ENCODE results near the gene SDK1. TPM values are rescaled to one million over a fixed set of nuclear protein-coding genes. Genes with fewer than 3 reads are reported as not detected.
"Not testable (repeated sequence)": the region's sequence is repeated elsewhere in the genome, so short reads cannot be mapped to it uniquely, and the experiment has no call there.

The SDK1 gene
- polyA plus RNA-seq, 12 donors: 1.7 to 5.8 (median 2.8) TPM; not detected in 1

DNA sequence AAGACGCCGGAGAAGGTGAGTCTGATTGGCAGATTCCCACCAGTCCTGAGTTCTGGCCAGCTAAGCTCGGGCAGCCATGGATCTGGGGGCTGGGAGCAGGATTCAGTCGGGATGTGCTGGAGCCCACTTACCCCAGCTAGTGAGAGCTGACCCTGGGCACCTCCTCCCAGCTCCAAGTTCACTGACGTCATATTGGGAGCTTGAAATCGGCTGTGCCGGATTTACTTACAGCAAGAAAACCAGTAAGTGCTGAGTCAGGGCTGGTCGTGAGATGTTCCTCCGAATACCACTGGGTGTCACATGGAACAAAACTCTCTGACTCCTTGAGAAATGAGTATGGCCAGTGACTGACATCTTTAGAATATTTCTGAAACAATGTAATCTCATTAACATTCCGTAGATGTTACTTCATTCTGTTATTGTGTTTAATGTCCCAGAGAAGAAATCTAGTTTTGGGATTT, 621.2 kb downstream of the SDK1 start:
- DNase-seq: peak; percentile 54

GRCh38 chr7:3923307-3923918, 622.4 kb downstream of the SDK1 start:
- DNase-seq: no peak

GRCh38 chr7:3924277-3924676, 623.2 kb downstream of the SDK1 start:
- no peak for DNase-seq

- DNase-seq: peak; percentile 31
Observed at GRCh38 chr7:3927446-3928110, 626.5 kb downstream of the SDK1 start.

- DNase-seq: no peak
Observed at GRCh38 chr7:3928727-3929515, 627.9 kb downstream of the SDK1 start.

GRCh38 chr7:3931843-3932242, 630.8 kb downstream of the SDK1 start:
- no peak for DNase-seq

- no peak for DNase-seq
Observed at GRCh38 chr7:3937146-3937545, 636.1 kb downstream of the SDK1 start.

- DNase-seq: no peak
Observed at GRCh38 chr7:3937605-3938004, 636.6 kb downstream of the SDK1 start.

DNA sequence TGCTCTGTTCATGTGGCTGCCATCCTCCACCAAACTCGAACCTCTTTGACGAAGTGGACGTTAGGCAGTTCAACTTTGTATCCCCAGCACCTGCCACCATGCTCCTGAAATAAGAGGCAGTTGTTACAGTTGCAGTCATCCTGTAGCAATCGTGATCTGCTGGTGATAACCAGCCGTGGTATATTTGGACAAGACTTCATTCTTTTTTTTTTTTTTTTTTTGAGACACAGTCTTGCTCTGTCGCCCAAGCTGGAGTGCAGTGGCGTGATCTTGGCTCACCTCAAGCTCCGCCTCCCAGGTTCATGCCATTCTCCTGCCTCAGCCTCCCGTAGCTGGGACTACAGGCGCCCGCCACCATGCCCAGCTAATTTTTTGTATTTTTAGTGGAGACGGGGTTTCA, 640.7 kb downstream of the SDK1 start:
- not testable (repeated sequence) for DNase-seq

DNA sequence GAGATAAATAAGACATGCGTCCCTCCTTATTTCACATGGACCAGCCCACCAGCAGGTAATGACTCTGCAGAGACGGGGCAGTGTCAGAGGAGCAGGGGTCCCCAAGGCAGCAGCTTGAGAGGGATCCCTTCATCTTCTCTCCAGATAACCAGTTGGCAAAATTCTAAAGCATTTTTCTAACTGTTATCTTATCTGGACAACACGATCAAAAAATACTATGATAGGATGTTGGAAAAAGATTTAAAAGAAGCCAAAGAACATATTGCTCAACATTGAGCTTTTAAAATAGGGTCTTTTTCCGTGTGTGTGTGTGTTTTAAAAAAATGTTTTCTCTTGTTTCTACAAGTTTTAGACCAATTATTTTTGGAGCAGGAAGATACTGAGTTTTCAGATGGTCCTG, 641.2 kb downstream of the SDK1 start:
- no peak for DNase-seq

DNA sequence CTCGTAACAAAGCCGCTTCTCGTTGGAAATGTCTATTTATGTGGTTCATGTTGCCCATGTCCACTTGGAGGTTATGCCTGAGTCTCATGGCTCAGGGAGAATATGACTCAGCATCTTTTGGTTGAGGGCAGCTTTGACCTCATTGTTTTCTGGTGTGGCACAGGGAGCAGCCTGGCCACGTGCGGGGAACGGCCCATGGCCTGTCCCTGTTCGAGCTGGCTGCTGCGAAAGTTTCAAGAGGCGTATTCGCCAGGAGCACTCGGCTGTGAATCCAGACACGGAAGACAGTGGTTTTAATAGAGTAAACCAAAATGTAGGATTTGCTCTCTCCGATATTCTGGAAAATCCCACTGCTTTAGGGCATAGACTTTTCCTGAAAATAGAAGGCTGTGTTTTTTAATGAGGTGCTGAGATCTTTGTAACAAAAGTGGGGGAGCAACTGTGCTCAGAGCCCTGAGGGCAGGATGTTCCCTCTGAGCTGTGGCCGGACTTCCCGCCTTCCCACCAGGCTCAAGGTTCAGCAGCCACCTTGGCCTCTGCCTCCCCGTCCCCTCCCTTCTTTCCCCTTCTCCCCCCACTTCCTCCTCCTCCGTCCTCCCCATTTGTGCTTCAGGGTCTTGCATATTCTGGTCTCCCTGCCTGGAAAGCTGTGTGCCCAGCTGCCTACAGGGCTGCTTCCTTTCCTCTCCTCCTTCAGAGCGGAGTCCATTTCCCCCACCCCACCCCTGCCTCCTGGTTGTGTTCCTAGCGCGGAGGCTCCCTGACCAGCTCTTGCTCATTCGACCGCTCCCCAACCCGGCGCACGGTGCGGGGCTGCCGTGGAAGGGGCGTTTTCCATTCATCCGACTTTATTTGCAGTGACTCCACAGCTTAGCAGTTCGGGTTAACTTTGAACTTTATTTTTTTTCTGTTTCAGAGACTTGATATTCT, 642.0 kb downstream of the SDK1 start:
- no peak for DNase-seq

DNA sequence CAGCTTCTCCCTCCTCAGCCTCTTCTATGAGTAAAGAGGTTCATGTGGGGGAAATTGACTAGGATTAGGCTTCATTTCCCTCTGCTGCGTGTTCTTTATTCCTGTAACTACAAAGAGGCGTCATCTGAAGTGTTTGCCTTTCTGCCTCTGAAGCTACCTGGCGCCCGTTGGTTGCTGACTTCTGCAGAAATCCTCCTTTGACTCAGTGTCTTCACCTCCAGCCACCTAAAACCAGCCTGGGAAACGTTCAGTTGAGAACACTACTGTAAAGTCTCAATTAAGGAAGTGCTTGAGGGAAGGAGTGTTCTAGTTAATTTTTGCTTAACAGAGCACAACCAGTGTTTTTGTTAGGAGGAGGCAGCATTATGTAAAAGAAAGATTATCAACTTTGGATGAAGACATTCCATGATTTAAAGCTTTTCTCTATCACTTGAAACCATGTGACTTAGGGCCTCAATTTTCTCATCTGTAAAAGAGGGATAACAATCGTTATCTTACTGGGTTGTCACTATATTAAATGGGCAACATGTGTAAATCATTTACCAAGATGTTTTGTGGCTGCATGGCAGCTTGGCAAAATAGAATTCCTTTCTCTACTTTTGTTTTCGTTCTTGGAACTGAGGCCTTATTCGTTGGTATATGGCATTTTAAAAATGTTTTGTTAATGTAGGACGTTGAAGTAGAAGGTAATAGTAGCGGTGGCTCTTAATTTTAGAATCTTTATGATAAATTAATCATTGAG, 642.9 kb downstream of the SDK1 start:
- no peak for DNase-seq

DNA sequence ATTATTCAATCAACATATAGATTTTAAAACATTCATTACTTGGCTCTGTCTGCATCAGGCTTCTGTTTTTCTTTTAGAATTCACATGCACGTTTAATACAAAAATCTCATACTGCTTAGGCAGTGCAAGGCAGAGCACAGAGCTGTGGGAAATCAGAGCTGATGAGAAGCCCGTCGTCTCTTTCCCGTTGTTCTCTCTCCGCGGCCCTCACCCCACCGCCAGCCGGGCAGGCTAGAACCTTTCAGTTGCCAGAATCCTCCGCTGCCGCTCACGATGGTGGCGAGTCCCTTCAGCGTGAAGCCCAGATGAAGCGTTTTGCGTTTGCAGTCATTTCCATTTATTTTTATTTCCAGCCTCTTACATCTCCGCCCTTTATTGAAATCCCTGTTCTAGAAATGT, 648.2 kb downstream of the SDK1 start:
- DNase-seq: no peak

DNA sequence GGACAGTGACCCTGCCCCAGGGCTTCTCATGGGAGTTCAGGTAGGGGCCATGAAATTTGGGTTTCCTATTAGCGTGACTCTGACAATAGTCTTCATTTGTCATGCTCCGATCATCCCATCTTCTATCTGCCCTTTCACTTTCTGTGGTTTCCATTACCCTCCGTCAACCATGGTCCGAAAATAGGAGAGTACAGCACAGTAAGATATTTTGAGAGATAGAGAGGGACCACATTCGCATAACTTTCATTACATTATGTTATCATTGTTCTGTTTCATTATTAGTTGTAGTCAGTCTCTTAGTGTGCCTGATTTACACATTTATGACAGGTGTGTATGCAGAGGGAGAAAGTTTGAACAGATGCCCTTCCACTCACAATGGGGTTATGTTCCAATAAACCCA, 649.2 kb downstream of the SDK1 start:
- no peak for DNase-seq

- DNase-seq: no peak
Observed at GRCh38 chr7:3951316-3952055, 650.4 kb downstream of the SDK1 start.

GRCh38 chr7:3953133-3953532, 652.1 kb downstream of the SDK1 start:
- DNase-seq: no peak

- DNase-seq: no peak
Observed at GRCh38 chr7:3953946-3954345, 652.9 kb downstream of the SDK1 start.

- peak; percentile 9 for DNase-seq
Observed at GRCh38 chr7:3955026-3955425, 654.0 kb downstream of the SDK1 start.

DNA sequence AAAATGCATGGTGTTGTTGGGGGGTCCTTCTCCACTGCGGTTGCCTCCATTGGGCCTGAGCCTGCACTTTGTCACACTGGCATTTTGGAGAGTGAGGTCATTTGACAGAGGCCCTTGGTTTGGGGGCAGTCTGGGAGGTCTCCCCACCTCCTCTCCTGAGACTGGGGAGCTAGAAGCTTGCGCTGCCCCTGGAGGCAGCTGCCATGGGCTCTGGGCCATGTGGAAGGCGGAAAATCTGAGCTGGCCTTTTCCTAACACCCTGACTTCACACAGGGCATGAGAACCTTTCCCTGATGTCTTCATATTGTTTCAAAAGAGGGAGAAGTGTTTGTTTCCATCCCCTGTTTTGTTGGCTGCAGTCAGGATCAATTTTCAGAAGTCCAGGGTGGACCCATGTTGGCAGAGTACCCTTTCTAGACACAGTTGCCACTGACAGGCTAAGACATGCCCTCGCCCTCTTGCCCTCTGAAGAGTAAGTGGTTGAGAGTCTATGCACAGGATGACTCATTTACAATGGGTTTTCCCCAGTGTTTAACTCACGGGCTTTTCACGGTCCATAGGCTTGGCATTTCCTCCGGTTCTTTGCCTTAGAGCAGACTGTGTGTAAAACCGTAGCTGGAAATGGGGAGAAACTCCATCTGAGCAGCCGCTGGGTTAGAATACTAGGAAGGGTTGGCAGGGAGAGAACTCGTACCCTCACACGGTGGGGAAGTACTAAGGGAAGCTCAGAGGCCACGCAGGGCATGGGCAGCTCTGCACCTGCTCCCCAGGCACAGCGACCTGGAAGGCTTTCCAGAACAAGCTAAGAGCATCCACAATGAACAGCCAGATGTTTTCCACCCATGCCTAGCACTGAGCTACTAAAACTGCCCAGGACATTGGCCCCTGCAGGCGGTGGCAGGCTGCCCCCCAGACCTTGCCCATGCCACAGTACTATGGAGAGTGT, 655.0 kb downstream of the SDK1 start:
- DNase-seq: no peak

All from muscle of arm (tissue), 12 donors.